ENCODE measurements around the gene SEC23A.
A peak's percentile ranks its signal among the peaks of the same experiment; 100 is the strongest.
"Not testable (repeated sequence)": the region's sequence is repeated elsewhere in the genome, so short reads cannot be mapped to it uniquely, and the experiment has no call there.

Gene SEC23A

DNA sequence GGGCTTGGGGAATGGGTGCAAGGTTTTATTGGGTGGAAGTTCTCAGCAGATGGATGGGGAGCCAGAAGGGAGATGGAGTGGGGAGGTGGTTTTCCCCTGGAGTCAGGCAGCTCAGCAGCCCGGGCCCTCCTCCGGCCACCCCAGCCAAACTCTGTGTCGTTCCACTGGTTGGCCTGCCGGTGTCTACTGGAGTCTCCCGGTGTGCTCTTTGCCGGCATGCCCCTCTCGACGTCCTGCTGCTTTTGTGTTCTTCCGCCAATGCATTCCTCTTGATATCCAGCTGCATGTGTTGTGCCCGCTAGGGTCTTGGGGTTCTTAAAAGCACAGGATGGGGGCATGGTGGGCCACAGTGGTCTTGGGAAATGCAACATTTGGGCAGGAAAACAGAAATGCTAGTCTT is 72.8 kb downstream of the SEC23A start:
- no peak for DNase-seq (ENCODE audit: low spot score)

DNA sequence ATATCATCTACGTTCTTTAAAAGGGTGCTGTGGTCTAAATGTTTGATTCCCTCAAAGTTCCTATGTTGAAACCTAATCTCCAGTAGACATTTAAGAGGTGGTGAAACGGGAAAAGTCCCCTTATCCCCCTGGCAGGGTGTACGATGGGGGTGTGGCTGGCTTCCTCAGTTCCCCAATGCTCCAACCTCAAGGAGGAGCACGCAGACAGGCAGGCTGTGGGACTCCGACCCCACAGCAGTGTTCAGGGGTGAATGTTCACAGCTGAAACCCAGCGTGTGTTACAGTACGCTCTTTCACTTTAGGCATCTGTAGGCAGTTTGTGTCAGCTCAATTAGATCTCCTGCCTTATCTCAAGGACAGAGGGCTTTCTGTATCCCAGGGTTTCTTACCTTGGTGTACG is 73.2 kb downstream of the SEC23A start:
- DNase-seq (ENCODE audit: low spot score): no peak

DNA sequence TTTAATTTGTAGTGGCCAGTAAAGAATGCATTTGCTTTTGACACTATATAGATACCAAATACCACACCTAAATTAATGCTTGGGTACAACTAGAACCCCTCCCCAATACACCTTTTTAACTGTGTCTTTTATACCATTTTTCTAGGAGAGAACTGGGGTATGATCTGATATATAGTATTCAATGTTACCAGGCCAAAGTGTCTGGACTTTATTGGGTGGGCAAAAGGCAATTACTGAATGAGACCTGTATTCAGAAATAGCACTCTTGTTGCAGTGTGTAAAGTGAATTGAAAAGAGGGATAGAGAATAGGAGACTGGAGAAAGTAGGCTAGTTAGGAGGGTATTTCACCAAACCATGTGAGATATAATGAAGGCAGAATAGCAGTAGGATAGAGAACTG is 74.4 kb downstream of the SEC23A start:
- no peak for DNase-seq (ENCODE audit: low spot score)

DNA sequence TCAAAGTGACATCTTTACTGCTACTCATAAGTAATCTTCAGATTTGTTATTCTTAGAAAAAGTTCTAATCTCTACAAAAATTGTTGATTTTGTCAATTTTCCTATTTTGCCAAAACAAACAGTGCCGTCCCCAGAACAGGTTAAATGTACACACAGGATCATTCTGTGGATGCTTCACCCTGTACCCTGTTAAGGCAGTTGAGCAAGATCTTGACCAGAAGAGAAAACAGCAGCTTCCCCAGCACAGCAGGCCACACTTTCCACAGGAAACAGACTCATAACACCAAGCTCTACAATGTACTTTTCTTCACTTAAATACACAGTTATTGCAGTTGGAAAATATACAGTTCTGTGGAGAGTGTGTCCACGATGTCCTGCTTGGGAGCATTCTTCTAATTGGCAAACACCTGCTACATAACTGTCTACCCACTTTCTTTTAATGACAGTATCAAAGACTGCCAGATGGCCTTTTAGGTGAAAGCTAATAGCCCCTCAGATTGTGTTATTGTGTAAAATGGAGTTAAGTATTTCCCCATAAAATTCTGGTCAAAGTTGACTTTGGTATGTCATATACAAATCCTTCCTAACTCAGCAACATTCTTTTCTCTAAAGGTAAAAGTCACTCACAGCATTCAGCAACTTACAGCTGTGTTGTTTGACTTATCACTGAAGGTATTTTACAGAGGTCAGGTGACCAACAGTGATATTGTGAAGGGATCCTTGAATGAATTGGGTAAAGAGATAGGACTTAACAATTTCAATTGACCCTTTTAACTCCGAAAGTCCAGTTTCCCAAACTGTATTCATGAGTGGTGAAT is 77.0 kb downstream of the SEC23A start:
- no peak for DNase-seq (ENCODE audit: low spot score)

DNA sequence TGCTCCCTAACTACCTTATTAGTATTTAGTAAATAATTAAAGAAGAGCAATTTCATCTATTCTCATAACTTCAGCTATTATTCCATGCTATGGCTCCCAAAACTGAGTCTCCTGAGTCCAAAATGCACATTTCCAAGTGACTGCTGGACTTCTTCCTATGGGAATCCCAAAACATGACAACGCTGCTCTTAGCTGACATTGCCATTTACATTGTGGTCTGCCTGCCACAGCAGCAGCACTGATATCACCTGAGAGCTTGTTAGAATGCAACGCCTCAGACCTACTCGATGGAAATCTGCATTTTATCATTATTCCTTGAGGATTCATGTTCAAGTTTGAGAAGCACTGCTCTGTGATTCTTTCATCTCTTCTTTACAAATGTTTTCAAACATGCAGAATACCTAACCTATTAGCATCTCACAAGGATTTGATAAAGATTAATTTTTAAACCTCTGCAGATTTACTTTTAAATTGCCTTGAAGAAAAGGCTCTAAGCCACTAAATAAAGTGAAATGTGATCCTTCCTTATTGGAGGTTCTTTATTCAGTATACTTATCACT is 77.7 kb downstream of the SEC23A start:
- no peak for DNase-seq (ENCODE audit: low spot score)

- peak; percentile 16 for DNase-seq (ENCODE audit: low spot score)
These were observed 78.8 kb downstream of the SEC23A start for GRCh38 chr14:39023939-39024871.

DNA sequence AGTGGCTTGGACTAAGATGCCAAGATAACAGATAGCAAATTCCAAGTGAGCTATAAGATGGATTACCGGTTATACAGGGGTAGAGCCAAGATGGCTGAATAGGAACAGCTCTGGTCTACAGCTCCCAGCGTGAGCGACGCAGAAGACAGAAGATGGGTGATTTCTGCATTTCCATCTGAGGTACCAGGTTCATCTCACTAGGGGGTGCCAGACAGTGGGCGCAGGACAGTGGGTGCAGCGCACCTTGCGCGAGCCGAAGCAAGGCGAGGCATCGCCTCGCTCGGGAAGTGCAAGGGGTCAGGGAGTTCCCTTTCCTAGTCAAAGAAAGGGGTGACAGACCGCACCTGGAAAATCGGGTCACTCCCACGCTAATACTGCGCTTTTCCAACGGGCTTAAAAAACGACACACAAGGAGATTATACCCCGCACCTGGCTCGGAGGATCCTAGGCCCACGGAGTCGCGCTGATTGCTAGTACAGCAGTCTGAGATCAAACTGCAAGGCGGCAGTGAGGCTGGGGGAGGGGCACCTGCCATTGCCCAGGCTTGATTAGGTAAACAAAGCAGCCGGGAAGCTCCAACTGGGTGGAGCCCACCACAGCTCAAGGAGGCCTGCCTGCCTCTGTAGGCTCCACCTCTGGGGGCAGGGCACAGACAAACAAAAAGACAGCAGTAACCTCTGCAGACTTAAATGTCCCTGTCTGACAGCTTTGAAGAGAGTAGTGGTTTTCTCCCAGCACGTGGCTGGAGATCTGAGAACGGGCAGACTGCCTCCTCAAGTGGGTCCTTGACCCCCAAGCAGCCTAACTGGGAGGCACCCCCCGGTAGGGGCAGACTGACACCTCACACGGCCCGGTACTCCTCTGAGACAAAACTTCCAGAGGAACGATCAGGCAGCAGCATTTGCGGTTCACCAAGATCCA is 85.7 kb downstream of the SEC23A start:
- not testable (repeated sequence) for DNase-seq (ENCODE audit: low spot score)

GRCh38 chr14:39016733-39017095 is 86.3 kb downstream of the SEC23A start:
- no peak for DNase-seq (ENCODE audit: low spot score)

- no peak for DNase-seq (ENCODE audit: low spot score)
These were observed 87.0 kb downstream of the SEC23A start for GRCh38 chr14:39015964-39016577.

GRCh38 chr14:39015360-39015961 is 87.6 kb downstream of the SEC23A start:
- peak; percentile 35 for DNase-seq (ENCODE audit: low spot score)

DNA sequence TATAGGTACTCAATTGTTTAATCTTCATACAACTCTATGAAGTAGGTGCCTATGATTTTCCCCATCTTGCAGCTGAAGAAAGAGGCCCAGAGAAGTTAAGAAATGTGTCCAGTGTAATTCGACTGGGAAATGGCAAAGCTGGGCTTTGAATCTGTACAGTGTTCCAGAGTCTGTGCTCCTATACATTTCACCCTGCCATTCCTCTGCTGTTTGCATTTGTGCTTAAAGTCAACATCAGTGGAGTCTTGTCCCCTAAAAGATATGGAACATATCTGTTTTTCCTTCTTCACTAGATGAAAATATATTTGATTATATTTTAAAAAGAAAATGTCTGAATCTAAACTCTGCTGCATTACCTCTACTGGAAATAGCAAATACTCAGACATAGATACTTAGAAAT is 88.6 kb downstream of the SEC23A start:
- no peak for DNase-seq (ENCODE audit: low spot score)

- DNase-seq (ENCODE audit: low spot score): not testable (repeated sequence)
These were observed 94.1 kb downstream of the SEC23A start for GRCh38 chr14:39008965-39009364.

DNA sequence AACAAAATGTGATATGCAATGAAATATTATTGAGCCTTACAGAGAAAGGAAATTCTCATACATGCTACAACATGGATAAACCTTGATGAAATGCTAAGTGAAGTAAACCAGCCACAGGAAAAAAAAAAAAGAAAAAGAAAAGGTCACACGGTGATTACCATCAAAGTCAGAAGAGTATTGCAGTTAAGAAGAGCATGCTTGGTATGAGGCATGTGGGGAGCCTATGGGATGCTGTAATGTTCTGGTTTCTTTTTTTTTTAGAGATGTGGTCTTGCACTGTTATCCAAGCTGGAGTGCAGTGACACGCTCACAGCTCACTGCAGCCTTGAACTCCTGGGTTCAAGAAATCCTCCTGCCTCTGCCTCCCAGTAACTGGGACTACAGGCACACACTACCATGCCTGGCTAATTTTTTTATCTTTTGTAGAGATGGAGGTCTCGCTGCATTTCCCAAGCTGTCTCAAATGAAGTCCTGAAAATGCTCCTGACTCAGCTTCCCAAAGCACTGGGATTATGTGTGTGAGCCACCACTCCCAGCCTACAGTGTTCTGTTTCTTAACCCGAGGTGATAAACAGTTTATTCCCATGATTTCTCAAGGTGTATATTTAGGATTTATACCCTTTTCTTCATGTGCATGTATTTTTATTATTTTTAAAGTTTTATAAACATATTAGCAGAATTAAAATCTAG is 96.2 kb downstream of the SEC23A start:
- DNase-seq (ENCODE audit: low spot score): no peak

- no peak for DNase-seq (ENCODE audit: low spot score)
These were observed 97.8 kb downstream of the SEC23A start for GRCh38 chr14:39005044-39005880.

DNA sequence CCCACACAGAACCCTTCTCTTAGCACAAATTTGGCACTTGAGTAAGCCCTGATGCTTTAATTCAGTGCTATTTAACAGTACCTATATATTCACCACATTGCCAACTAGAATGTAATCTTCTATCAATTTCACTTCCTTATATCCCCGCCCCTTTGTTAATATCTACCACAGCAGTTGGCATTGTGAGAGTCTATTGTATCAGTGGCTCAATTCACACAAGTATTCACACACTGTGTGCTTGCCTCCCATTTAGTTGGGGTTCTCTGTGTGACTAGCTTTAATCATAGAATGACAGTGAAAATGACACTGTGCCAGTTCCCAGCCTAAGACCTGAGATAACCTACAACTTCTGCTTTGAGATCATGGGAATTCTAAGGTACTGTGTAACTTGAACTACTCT is 103.1 kb downstream of the SEC23A start:
- DNase-seq (ENCODE audit: low spot score): no peak

GRCh38 chr14:38994731-38995130 is 108.3 kb downstream of the SEC23A start:
- no peak for DNase-seq (ENCODE audit: low spot score)

- DNase-seq (ENCODE audit: low spot score): no peak
These were observed 109.1 kb downstream of the SEC23A start for GRCh38 chr14:38993981-38994380.

GRCh38 chr14:38992067-38992844 is 110.8 kb downstream of the SEC23A start:
- DNase-seq (ENCODE audit: low spot score): no peak

All from cerebellar cortex (tissue), 1 donor.